Measurements from ENCODE around the gene AGPAT2.

DNA sequence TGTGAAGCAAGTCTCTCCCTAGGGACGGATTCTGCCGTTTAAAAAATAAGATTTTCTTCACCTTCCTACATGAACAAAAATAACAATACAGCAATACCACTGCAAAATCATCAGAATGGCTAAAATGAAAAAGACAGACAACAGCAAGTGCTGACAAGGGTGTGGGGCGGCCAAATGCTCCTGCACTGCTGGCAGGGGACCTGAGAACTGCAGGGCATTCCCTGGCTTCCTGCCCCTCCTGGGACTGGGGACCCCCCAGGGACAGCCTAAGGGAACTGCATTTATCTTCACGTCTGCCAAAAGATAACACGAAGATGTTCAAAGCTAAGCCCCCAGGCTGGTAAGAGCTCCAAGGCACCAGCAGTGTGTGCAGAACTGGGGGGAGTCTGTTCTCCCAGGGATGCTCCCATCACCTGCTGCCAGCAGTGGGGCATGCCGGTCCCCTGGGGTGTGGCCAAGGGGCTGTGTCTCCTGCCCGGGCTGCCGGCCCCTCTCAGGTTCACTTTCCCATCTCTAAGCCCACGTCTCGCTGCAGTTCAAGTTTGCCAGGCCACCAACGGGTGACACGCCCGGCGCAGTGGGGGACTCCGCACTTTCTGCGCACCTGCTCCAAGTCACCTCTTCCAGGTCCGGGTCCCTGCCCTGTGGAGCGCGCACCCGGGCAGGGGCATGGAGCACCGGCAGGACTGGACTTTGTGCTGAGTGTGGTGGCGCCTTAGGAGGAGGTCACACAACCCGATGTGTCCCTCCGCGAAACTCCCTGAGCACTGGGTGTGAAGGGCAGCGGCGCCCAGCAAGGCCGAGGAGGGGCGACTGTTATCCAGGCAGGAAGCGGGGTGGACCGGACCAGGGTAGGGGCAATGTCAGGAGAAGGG lies 29.0 kb downstream of the AGPAT2 start:
- TF ChIP-seq, protein P1, sequence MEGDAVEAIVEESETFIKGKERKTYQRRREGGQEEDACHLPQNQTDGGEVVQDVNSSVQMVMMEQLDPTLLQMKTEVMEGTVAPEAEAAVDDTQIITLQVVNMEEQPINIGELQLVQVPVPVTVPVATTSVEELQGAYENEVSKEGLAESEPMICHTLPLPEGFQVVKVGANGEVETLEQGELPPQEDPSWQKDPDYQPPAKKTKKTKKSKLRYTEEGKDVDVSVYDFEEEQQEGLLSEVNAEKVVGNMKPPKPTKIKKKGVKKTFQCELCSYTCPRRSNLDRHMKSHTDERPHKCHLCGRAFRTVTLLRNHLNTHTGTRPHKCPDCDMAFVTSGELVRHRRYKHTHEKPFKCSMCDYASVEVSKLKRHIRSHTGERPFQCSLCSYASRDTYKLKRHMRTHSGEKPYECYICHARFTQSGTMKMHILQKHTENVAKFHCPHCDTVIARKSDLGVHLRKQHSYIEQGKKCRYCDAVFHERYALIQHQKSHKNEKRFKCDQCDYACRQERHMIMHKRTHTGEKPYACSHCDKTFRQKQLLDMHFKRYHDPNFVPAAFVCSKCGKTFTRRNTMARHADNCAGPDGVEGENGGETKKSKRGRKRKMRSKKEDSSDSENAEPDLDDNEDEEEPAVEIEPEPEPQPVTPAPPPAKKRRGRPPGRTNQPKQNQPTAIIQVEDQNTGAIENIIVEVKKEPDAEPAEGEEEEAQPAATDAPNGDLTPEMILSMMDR (IDR thresholded peaks at IDR 0.05) = no peak
- TF ChIP-seq EZH2 (IDR thresholded peaks at IDR 0.05; ENCODE audit: borderline replicate concordance, insufficient read depth, low read depth, low read length, poor library complexity, severe bottlenecking) = no peak

All from B cell (primary cell).